Measurements from ENCODE around the gene MINDY1.

The MINDY1 gene

DNA sequence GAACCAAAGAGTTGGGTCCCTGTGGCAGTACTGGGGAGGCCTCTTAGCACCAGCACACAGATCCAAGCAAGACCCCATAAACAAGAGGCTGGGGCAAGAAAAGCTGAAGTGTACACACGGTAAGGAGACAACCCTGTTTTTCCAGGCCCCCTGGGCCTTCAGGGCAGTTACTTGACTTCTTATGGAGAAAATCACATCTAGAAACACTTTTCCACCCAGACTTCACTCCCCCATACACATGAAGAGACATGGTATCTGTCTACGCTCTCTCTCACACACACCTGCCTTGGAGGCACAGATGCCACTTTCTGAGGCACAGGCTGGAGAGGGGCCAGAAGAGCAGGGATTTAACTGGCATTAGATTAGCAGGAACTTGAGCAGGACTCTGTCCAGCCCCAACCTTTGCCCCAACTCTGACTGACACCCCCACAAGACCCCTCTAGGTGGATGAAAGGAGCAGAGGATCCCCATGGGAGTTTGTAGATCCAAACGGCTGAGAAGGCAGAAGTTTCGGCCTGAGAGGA is 34.2 kb downstream of the MINDY1 start:
- Histone ChIP-seq H3K4me1 (ENCODE audit: control insufficient read depth, low read length) (peaks cover 43% of the 10 kb centered on the region), H3K4me2 (ENCODE audit: low read length) (peak overlapping the region; percentile 84), H3K9me2 (replicated peaks; ENCODE audit: control insufficient read depth, low read length) (no peaks in the 10 kb centered on the region), H4K20me1 (ENCODE audit: control insufficient read depth, insufficient read depth, low read depth, low read length) (peaks cover 3% of the 10 kb centered on the region; the same call in 1 of the 2 replicates), H3K4me3 (ENCODE audit: low read length) (peak overlapping the region; percentile 90), H3F3A (ENCODE audit: control insufficient read depth, insufficient read depth) (peaks cover 9% of the 10 kb centered on the region), H3K36me3 (ENCODE audit: control insufficient read depth, low read length) (peaks cover 52% of the 10 kb centered on the region), H3K27me3 (ENCODE audit: control insufficient read depth, low read length) (no peaks in the 10 kb centered on the region), H3K27ac (ENCODE audit: low read depth, low read length) (0 out of 2 replicates have a peak overlapping the region, but pooled peaks have one; percentile 50), H3K79me2 (ENCODE audit: control insufficient read depth, low read length) (peaks cover 72% of the 10 kb centered on the region), H3K9me3 (ENCODE audit: control insufficient read depth, insufficient read depth, low read length) (no peaks in the 10 kb centered on the region)
- TF ChIP-seq CTCF (IDR thresholded peaks at IDR 0.05; ENCODE audit: low read depth, low read length, poor library complexity, severe bottlenecking) (no peak), EZH2phosphoT487 (IDR thresholded peaks at IDR 0.05; ENCODE audit: borderline replicate concordance, low read length) (no peak)

DNA sequence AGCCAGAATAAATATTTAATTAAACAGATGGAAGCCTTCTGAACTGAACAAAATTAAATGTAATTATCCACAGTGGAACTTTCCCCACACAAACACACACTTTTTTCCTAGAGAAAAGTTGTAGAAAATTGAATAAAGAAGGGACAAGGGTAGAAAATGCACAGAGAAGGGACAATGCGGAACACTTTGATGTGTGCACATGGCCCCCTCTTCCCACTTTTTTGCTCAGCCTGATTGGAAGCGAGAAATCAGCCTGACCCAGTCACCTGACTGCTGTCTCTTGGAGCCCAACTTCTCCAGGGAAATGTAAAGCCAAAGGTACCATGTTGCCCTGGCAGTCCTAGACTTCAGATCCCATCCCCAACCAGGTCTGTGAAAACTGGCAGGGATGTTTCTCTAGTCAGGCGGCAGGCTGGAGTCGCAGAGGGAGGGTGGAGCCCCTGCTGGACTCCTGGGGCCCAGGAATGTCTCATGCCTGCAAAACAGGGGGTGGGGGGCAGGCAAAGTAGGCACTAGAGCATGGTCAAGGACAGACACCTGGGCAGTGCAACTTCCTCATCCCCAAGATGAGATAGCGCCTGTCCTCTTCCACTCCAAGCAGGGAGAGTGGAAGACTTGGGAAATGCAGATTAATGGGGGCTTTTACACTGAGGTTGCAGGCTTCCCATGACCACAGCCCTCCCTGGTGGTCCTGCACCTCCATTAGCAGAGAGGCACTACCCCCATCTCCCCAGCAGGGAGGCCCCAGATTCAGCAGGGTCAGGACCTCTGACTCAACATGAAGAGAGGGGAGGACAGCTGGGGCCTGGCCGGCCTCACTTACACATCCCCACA is 34.9 kb downstream of the MINDY1 start:
- no peaks in the 10 kb centered on the region for H3K9me2 ChIP-seq (replicated peaks; ENCODE audit: control insufficient read depth, low read length)
- no peak for TF ChIP-seq EZH2phosphoT487 (IDR thresholded peaks at IDR 0.05; ENCODE audit: borderline replicate concordance, low read length)
- TF ChIP-seq CTCF (IDR thresholded peaks at IDR 0.05; ENCODE audit: low read depth, low read length, poor library complexity, severe bottlenecking) = peak; percentile 26
- H3K79me2 ChIP-seq (ENCODE audit: control insufficient read depth, low read length) = peaks cover 72% of the 10 kb centered on the region
- peaks cover 37% of the 10 kb centered on the region for H3K4me1 ChIP-seq (ENCODE audit: control insufficient read depth, low read length)
- peak overlapping the region; percentile 84 for H3K4me2 ChIP-seq (ENCODE audit: low read length)
- H3K4me3 ChIP-seq (ENCODE audit: low read length) = peak overlapping the region; percentile 90
- H4K20me1 ChIP-seq (ENCODE audit: control insufficient read depth, insufficient read depth, low read depth, low read length) = peaks cover 3% of the 10 kb centered on the region; the same call in 1 of the 2 replicates
- peaks cover 7% of the 10 kb centered on the region for H3F3A ChIP-seq (ENCODE audit: control insufficient read depth, insufficient read depth)
- H3K36me3 ChIP-seq (ENCODE audit: control insufficient read depth, low read length) = peaks cover 59% of the 10 kb centered on the region
- no peaks in the 10 kb centered on the region for H3K9me3 ChIP-seq (ENCODE audit: control insufficient read depth, insufficient read depth, low read length)
- H3K27ac ChIP-seq (ENCODE audit: low read depth, low read length) = no peak overlapping the region
- no peaks in the 10 kb centered on the region for H3K27me3 ChIP-seq (ENCODE audit: control insufficient read depth, low read length)

DNA sequence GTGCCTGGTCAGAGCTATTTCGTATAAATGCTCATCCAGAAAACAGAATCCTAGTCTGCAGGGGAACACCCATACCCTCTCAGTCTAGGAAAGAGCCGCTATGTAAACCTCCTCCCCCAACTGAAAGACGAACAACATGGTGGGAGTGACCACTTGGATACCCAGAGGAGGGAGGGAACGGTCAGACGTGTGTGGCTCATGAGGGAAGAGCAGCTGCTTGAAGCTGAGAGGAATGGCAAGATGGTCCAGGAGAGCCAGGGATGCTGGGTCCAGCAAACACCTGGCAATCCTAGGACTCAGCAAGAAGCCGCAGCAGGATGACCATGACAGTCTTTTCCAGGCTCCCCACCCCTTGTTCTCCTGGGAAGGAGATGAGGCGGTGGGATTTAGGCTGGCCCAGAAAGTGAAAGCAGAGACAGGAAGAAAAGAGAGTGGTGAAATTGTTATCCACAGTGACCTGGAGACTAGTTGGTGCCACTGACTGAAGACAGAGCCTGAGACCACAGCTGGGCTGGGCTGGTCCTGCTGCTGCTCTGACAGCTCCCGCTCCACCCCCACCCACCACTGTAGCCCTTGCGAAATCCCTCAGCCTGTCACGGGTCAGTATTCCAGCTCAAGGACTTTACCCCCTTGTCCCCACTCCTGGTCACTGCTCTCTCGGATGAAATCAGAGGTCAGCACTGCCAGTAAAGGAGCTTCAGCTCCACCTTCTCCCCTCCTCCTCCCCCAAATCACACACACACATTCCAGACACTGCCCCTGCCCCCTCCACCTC is 35.7 kb downstream of the MINDY1 start:
- Histone ChIP-seq H3K4me1 (ENCODE audit: control insufficient read depth, low read length) (peaks cover 33% of the 10 kb centered on the region), H3K4me2 (ENCODE audit: low read length) (no peak overlapping the region; the same call in 1 of the 2 replicates), H3K9me2 (replicated peaks; ENCODE audit: control insufficient read depth, low read length) (no peaks in the 10 kb centered on the region), H3F3A (ENCODE audit: control insufficient read depth, insufficient read depth) (peaks cover 6% of the 10 kb centered on the region), H4K20me1 (ENCODE audit: control insufficient read depth, insufficient read depth, low read depth, low read length) (peaks cover 3% of the 10 kb centered on the region; the same call in 1 of the 2 replicates), H3K4me3 (ENCODE audit: low read length) (no peak overlapping the region), H3K79me2 (ENCODE audit: control insufficient read depth, low read length) (peaks cover 72% of the 10 kb centered on the region), H3K9me3 (ENCODE audit: control insufficient read depth, insufficient read depth, low read length) (no peaks in the 10 kb centered on the region), H3K36me3 (ENCODE audit: control insufficient read depth, low read length) (peaks cover 67% of the 10 kb centered on the region), H3K27ac (ENCODE audit: low read depth, low read length) (no peak overlapping the region), H3K27me3 (ENCODE audit: control insufficient read depth, low read length) (no peaks in the 10 kb centered on the region)
- no peak for TF ChIP-seq CTCF (IDR thresholded peaks at IDR 0.05; ENCODE audit: low read depth, low read length, poor library complexity, severe bottlenecking)

Data from DOHH2 (cell line).